Panc1 (cell line): ENCODE measurements around the gene MAGI2. TPM values are rescaled to one million over a fixed set of nuclear protein-coding genes. Genes with fewer than 3 reads are reported as not detected.

Experiments used
- ATAC-seq: fragments of 200-7000 bp; cut with Tn5 transposase; 2 replicates; pipeline ENCODE4 v1.9.1; 2020; ENCODE audit warnings: mild to moderate bottlenecking, moderate library complexity
- BruUV-seq: library from RNA; stranded (reverse); fragments of 400-500 nt; replicated peaks from 2 replicates; lab custom pipeline; 2021; lab: Mats Ljungman, UMichigan
- CTCF ChIA-PET: fragments of 300-600 bp; sonication (Branson Sonifier 250); formaldehyde crosslinking; loops from one replicate; lab custom pipeline; 2022; ENCODE audit warnings: antibody characterized with exemption; lab: Charles Lee
- POLR2A ChIA-PET: fragments of 300-600 bp; sonication (Branson Sonifier 250); formaldehyde crosslinking; loops from one replicate; lab custom pipeline; 2022; ENCODE audit warnings: antibody characterized with exemption; lab: Charles Lee
- DNase-seq: peaks from one replicate; pipeline ENCODE4 v3.0.0-alpha.2; 2010; ENCODE audit warnings: low read depth, low spot score
- H3K27ac ChIP-seq: 2 replicates; pipeline ENCODE4 v1.5.1; 2011; ENCODE audit warnings: mild to moderate bottlenecking, low read length, inconsistent platforms
- H3K27me3 ChIP-seq: fragments of 200-500 bp; sonication (Bioruptor generic); 2 replicates; pipeline ENCODE4 v1.6.0; 2014; ENCODE audit warnings: low read length, inconsistent platforms; ENCODE audit not compliant: control insufficient read depth, insufficient read depth
- H3K36me3 ChIP-seq: fragments of 200-500 bp; sonication (Bioruptor generic); 2 replicates; pipeline ENCODE4 v1.5.1; 2014; ENCODE audit warnings: inconsistent platforms, mild to moderate bottlenecking, low read length, moderate library complexity; ENCODE audit not compliant: control insufficient read depth, insufficient read depth
- H3K4me1 ChIP-seq: 2 replicates; pipeline ENCODE4 v1.5.1; 2011; ENCODE audit warnings: inconsistent platforms, mild to moderate bottlenecking, low read length, moderate library complexity; ENCODE audit not compliant: control insufficient read depth, insufficient read depth
- H3K4me3 ChIP-seq, 2 experiments: 2 replicates each; pipeline ENCODE4 v1.5.1; 2011 to 2012; ENCODE audit warnings: low read depth in 2 of 2, low read length in 2 of 2, mild to moderate bottlenecking in 2 of 2, inconsistent platforms in 1 of 2, moderate library complexity in 1 of 2
- H3K9me3 ChIP-seq: fragments of 200-500 bp; sonication (Bioruptor generic); 2 replicates; pipeline ENCODE4 v1.5.1; 2014; ENCODE audit warnings: low read depth, mild to moderate bottlenecking, inconsistent platforms, low read length, moderate library complexity; ENCODE audit not compliant: control insufficient read depth, insufficient read depth
- CTCF ChIP-seq: fragments of 450-650 bp; IDR thresholded peaks from 2 replicates; pipeline ENCODE4 v1.5.1; 2017; ENCODE audit warnings: mild to moderate bottlenecking
- POLR2AphosphoS5 ChIP-seq: IDR thresholded peaks from 2 replicates; pipeline ENCODE4 v1.6.1; 2012; ENCODE audit warnings: mild to moderate bottlenecking, low read depth, low read length, moderate library complexity
- REST ChIP-seq, 2 experiments: IDR thresholded peaks; 2 replicates each; pipeline ENCODE4 v1.6.1; 2011 to 2012; ENCODE audit warnings: low read depth in 2 of 2, control low read depth in 1 of 2, low read length in 1 of 2, mild to moderate bottlenecking in 1 of 2, moderate library complexity in 1 of 2; ENCODE audit not compliant: insufficient read depth in 1 of 2
- SIN3A ChIP-seq: IDR thresholded peaks from 2 replicates; pipeline ENCODE4 v1.6.1; 2012; ENCODE audit warnings: low read depth, mild to moderate bottlenecking, low read length, moderate library complexity, borderline replicate concordance; ENCODE audit not compliant: insufficient read depth
- TCF7L2 ChIP-seq: IDR thresholded peaks from 2 replicates; pipeline ENCODE4 v1.6.1; 2011; ENCODE audit warnings: mild to moderate bottlenecking, low read depth, low read length, inconsistent platforms
- in situ Hi-C: cut with HindIII; loops from 2 replicates; pipeline ENCODE4 v1.10.0; 2016; ENCODE audit warnings: low sequenced_read_pairs, low pct_unique_long_range_greater_than_20kb
- intact Hi-C: fragments of 100-400 bp; cut with micrococcal nuclease; formaldehyde crosslinking; loops from one replicate; pipeline ENCODE4 v1.10.0; 2022; ENCODE audit not compliant: unreplicated experiment
- total RNA-seq: library from RNA; stranded (reverse); gene quantifications from one replicate; pipeline ENCODE4 v1.2.1, GENCODE V29; 2021; ENCODE audit not compliant: unreplicated experiment

The MAGI2 gene
- total RNA-seq, 1 experiment from 2014 or later: 5.4 TPM

DNA sequence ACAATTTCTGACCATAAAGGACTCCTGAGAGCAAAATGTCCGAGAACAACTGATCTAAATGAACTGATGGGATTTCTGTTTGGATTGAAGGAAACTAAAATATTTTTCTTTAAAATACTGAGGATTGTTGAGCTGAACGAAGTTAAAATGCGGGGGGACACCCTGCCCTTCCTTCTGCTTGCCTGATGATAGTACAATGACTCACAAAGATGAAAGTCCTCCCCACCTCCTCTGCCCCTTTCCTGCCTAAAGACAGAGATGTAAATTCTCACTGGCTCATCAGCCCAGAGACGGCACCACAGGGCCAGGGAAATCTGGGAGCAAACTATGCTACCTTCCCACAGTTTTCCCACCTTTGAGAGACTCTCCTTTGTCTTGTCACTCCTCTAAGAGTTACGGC, 1474.2 kb downstream of the MAGI2 start:
- no peak for TF ChIP-seq TCF7L2
- no peak for TF ChIP-seq SIN3A
- no peak for TF ChIP-seq REST (IDR thresholded peaks at IDR 0.05; ENCODE audit: insufficient read depth in 1 of 2, low read depth in 2 of 2, low read length in 1 of 2)
- TF ChIP-seq CTCF: no peak
- no TSS peak for BruUV-seq
- CTCF ChIA-PET: no interaction called here

GRCh38 chr7:77975672-77976480, 1477.6 kb downstream of the MAGI2 start:
- no peak for TF ChIP-seq REST (IDR thresholded peaks at IDR 0.05; ENCODE audit: insufficient read depth in 1 of 2, low read depth in 2 of 2, low read length in 1 of 2)
- TF ChIP-seq CTCF: no peak
- TF ChIP-seq SIN3A: no peak
- no peak for TF ChIP-seq TCF7L2
- no peak for TF ChIP-seq POLR2AphosphoS5
- Histone ChIP-seq H3K27ac (no peak overlapping the region), H3K4me3 (no peak overlapping the region), H3K9me3 (no peaks in the 10 kb centered on the region), H3K36me3 (no peaks in the 10 kb centered on the region), H3K4me1 (no peaks in the 10 kb centered on the region), H3K27me3 (no peaks in the 10 kb centered on the region)
- DNase-seq (no peak), ATAC-seq (no peak)
- intact Hi-C loops: no loop called here
- no TSS peak for BruUV-seq
- POLR2A ChIA-PET: no interaction called here
- CTCF ChIA-PET: no interaction called here
- in situ Hi-C loops: no loop called here

More for the DNA sequence above, 1474.2 kb downstream of the MAGI2 start:
- Histone ChIP-seq H3K9me3 (no peaks in the 10 kb centered on the region), H3K4me3 (no peak overlapping the region), H3K27ac (no peak overlapping the region), H3K27me3 (no peaks in the 10 kb centered on the region), H3K4me1 (no peaks in the 10 kb centered on the region), H3K36me3 (no peaks in the 10 kb centered on the region)
- ATAC-seq (no peak), DNase-seq (no peak)
- intact Hi-C loops: no loop called here
- POLR2A ChIA-PET: no interaction called here
- in situ Hi-C loops: no loop called here
